BLaER1 treated with 17β-estradiol and CSF1 and Interleukin-3, amounts not matched to agents 10 nM and 100 nM (cell line): ENCODE results near the gene ALKBH8.
"Not testable (repeated sequence)": the region's sequence is repeated elsewhere in the genome, so short reads cannot be mapped to it uniquely, and the experiment has no call there.

Experiments
- H3K27ac ChIP-seq, 11 experiments: shearing (Covaris generic); formaldehyde crosslinking; 2 replicates each; pipeline ENCODE4 v1.8.1; 2022
- H3K27me3 ChIP-seq, 11 experiments: shearing (Covaris generic); formaldehyde crosslinking; 2 replicates each; pipeline ENCODE4 v1.8.1; 2022
- H3K36me3 ChIP-seq, 11 experiments: shearing (Covaris generic); formaldehyde crosslinking; 2 replicates each; pipeline ENCODE4 v1.8.1; 2022
- H3K4me1 ChIP-seq, 10 experiments: shearing (Covaris generic); formaldehyde crosslinking; 2 replicates each; pipeline ENCODE4 v1.8.1; 2022
- H3K4me2 ChIP-seq, 11 experiments: shearing (Covaris generic); formaldehyde crosslinking; 2 replicates each; pipeline ENCODE4 v1.8.1; 2022
- H3K4me3 ChIP-seq, 10 experiments: shearing (Covaris generic); formaldehyde crosslinking; 2 replicates each; pipeline ENCODE4 v1.8.1; 2022
- H3K9ac ChIP-seq, 11 experiments: shearing (Covaris generic); formaldehyde crosslinking; 2 replicates each; pipeline ENCODE4 v1.8.1; 2022
- H3K9me3 ChIP-seq, 11 experiments: shearing (Covaris generic); formaldehyde crosslinking; replicated peaks in 1 of 11; 2 replicates each; pipeline ENCODE4 v1.8.1; 2022
- H4K20me1 ChIP-seq, 11 experiments: shearing (Covaris generic); formaldehyde crosslinking; 2 replicates each; pipeline ENCODE4 v1.8.1; 2022
- Cebpa-rat ChIP-seq, 11 experiments: shearing (Covaris generic); IDR thresholded peaks; 2 replicates each; pipeline ENCODE4 v1.8.1; 2022

Gene ALKBH8

GRCh38 chr11:107538821-107539220 lies 26.7 kb downstream of the ALKBH8 start:
- Histone ChIP-seq H4K20me1 (no peaks in the 10 kb centered on the region), H3K4me1 (no peaks in the 10 kb centered on the region), H3K9me3 (peaks cover 0 to 8% (median 0%) of the 10 kb centered on the region in 11 experiments; a peak in 4 of 22 replicates), H3K36me3 (peaks cover 18 to 45% (median 27%) of the 10 kb centered on the region in 11 experiments), H3K27ac (no peak overlapping the region), H3K27me3 (no peaks in the 10 kb centered on the region), H3K9ac (no peak overlapping the region), H3K4me2 (no peak overlapping the region), H3K4me3 (no peak overlapping the region)
- TF ChIP-seq Cebpa-rat (IDR thresholded peaks at IDR 0.05): no peak

GRCh38 chr11:107538239-107538638 lies 27.3 kb downstream of the ALKBH8 start:
- Histone ChIP-seq H4K20me1 (no peaks in the 10 kb centered on the region), H3K9ac (no peak overlapping the region), H3K4me2 (no peak overlapping the region), H3K9me3 (peaks cover 0 to 8% (median 0%) of the 10 kb centered on the region in 11 experiments; a peak in 4 of 22 replicates), H3K4me3 (no peak overlapping the region), H3K27me3 (no peaks in the 10 kb centered on the region), H3K4me1 (no peaks in the 10 kb centered on the region), H3K27ac (no peak overlapping the region), H3K36me3 (peaks cover 18 to 42% (median 26%) of the 10 kb centered on the region in 11 experiments)
- no peak for TF ChIP-seq Cebpa-rat (IDR thresholded peaks at IDR 0.05)

- not testable (repeated sequence) for H3K9ac ChIP-seq, H3K27ac ChIP-seq, H4K20me1 ChIP-seq, H3K9me3 ChIP-seq, H3K4me1 ChIP-seq, H3K4me2 ChIP-seq, H3K27me3 ChIP-seq, H3K4me3 ChIP-seq
- H3K36me3 ChIP-seq: peaks cover 21 to 44% (median 28%) of the 10 kb centered on the region in 11 experiments
Measured at GRCh38 chr11:107537155-107537554, 28.4 kb downstream of the ALKBH8 start.

- no peak for TF ChIP-seq Cebpa-rat (IDR thresholded peaks at IDR 0.05)
- no peaks in the 10 kb centered on the region for H3K27me3 ChIP-seq
- H4K20me1 ChIP-seq: no peaks in the 10 kb centered on the region
- H3K9ac ChIP-seq: no peak overlapping the region
- no peak overlapping the region for H3K4me2 ChIP-seq
- H3K27ac ChIP-seq: no peak overlapping the region
- no peaks in the 10 kb centered on the region for H3K4me1 ChIP-seq
- no peak overlapping the region for H3K4me3 ChIP-seq
- H3K9me3 ChIP-seq: peaks cover 4 to 9% (median 6%) of the 10 kb centered on the region in 11 experiments; a peak in 11 of 22 replicates
- H3K36me3 ChIP-seq: peaks cover 7 to 50% (median 28%) of the 10 kb centered on the region in 11 experiments; a peak in 18 of 22 replicates
Measured at GRCh38 chr11:107526197-107526596, 39.3 kb downstream of the ALKBH8 start.

- Histone ChIP-seq H3K27me3 (no peaks in the 10 kb centered on the region), H3K9me3 (peaks cover 0 to 5% (median 0%) of the 10 kb centered on the region in 11 experiments; a peak in 1 of 22 replicates), H3K4me3 (no peak overlapping the region), H3K9ac (no peak overlapping the region), H3K4me1 (no peaks in the 10 kb centered on the region), H3K27ac (no peak overlapping the region), H3K36me3 (peaks cover 12 to 31% (median 20%) of the 10 kb centered on the region in 11 experiments), H3K4me2 (no peak overlapping the region), H4K20me1 (no peaks in the 10 kb centered on the region)
- no peak for TF ChIP-seq Cebpa-rat (IDR thresholded peaks at IDR 0.05)
Measured at GRCh38 chr11:107508858-107509244, 56.7 kb downstream of the ALKBH8 start.

- peaks cover 16 to 35% (median 20%) of the 10 kb centered on the region in 11 experiments for H3K36me3 ChIP-seq
- no peaks in the 10 kb centered on the region for H3K9me3 ChIP-seq
- H3K4me3 ChIP-seq: no peak overlapping the region
- TF ChIP-seq Cebpa-rat (IDR thresholded peaks at IDR 0.05): no peak
- no peaks in the 10 kb centered on the region for H3K27me3 ChIP-seq
- no peaks in the 10 kb centered on the region for H4K20me1 ChIP-seq
- H3K4me2 ChIP-seq: no peak overlapping the region
- H3K4me1 ChIP-seq: no peaks in the 10 kb centered on the region
- no peak overlapping the region for H3K9ac ChIP-seq
- no peak overlapping the region for H3K27ac ChIP-seq
Measured at GRCh38 chr11:107508201-107508857, 57.2 kb downstream of the ALKBH8 start.

GRCh38 chr11:107505647-107506225 lies 59.8 kb downstream of the ALKBH8 start:
- Histone ChIP-seq H3K4me1 (no peaks in the 10 kb centered on the region), H3K36me3 (peaks cover 28 to 58% (median 38%) of the 10 kb centered on the region in 11 experiments), H3K27me3 (no peaks in the 10 kb centered on the region), H3K4me2 (no peak overlapping the region), H3K27ac (no peak overlapping the region), H3K9me3 (peaks cover 7 to 19% (median 10%) of the 10 kb centered on the region in 11 experiments), H3K9ac (no peak overlapping the region), H4K20me1 (no peaks in the 10 kb centered on the region), H3K4me3 (no peak overlapping the region)
- TF ChIP-seq Cebpa-rat (IDR thresholded peaks at IDR 0.05): no peak

- no peak overlapping the region for H3K27ac ChIP-seq
- no peak overlapping the region for H3K4me2 ChIP-seq
- H3K4me1 ChIP-seq: no peaks in the 10 kb centered on the region
- H3K9me3 ChIP-seq: peaks cover 7 to 19% (median 10%) of the 10 kb centered on the region in 11 experiments
- H3K27me3 ChIP-seq: no peaks in the 10 kb centered on the region
- H4K20me1 ChIP-seq: no peaks in the 10 kb centered on the region
- H3K4me3 ChIP-seq: no peak overlapping the region
- H3K36me3 ChIP-seq: peaks cover 23 to 55% (median 34%) of the 10 kb centered on the region in 11 experiments
- no peak overlapping the region for H3K9ac ChIP-seq
- no peak for TF ChIP-seq Cebpa-rat (IDR thresholded peaks at IDR 0.05)
Measured at GRCh38 chr11:107504981-107505380, 60.6 kb downstream of the ALKBH8 start.

- H3K27ac ChIP-seq: no peak overlapping the region
- H3K4me2 ChIP-seq: no peak overlapping the region
- peaks cover 7 to 19% (median 13%) of the 10 kb centered on the region in 11 experiments for H3K9me3 ChIP-seq
- H3K4me3 ChIP-seq: no peak overlapping the region
- H3K27me3 ChIP-seq: no peaks in the 10 kb centered on the region
- TF ChIP-seq Cebpa-rat (IDR thresholded peaks at IDR 0.05): no peak
- no peaks in the 10 kb centered on the region for H4K20me1 ChIP-seq
- H3K4me1 ChIP-seq: no peaks in the 10 kb centered on the region
- no peak overlapping the region for H3K9ac ChIP-seq
- H3K36me3 ChIP-seq: peaks cover 22 to 43% (median 34%) of the 10 kb centered on the region in 11 experiments
Measured at GRCh38 chr11:107501713-107502112, 63.8 kb downstream of the ALKBH8 start.

GRCh38 chr11:107497371-107497770 lies 68.2 kb downstream of the ALKBH8 start:
- not testable (repeated sequence) for H3K27ac ChIP-seq, H3K27me3 ChIP-seq, H3K4me2 ChIP-seq, H3K4me3 ChIP-seq, H3K9ac ChIP-seq, H4K20me1 ChIP-seq, H3K4me1 ChIP-seq
- Histone ChIP-seq H3K9me3 (peaks cover 7 to 18% (median 12%) of the 10 kb centered on the region in 11 experiments), H3K36me3 (peaks cover 9 to 16% (median 9%) of the 10 kb centered on the region in 11 experiments)
